ENCODE results near the gene MMP24OS. TPM values are rescaled to one million over a fixed set of nuclear protein-coding genes. Genes with fewer than 3 reads are reported as not detected.

MMP24OS gene
- total and polyA plus RNA-seq, 10 donors, result 18.6 to 68.6 (median 39.6) TPM

DNA sequence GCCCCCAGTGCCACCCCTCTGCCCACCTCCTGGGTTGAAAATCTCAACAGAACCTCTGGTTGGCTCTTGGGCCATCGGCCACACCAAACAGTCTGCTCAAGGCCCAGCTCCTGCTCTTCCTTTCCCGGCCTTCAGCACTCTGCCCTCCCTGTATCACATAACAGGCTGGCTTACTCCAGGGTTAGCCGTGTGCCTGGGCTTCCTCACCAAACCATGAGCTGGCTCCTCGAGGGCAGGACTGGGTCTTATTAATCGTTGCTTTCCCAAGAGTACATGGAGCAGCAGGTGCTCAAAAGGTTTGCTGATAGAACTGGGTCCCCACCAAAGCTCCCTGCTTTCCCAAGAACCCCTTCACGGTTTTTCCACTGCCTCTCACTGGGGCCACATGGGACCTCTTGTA is 27.0 kb upstream of the MMP24OS start:
- intact Hi-C loops (cut with DNase I; ENCODE audit: low total_unique reads), result loop anchor here (5.0 kb wide), 1 partner anchor 142 kb away; no protein-coding TSS in a partner anchor
- 84 to 95% (median 89%) methylated on average over 6 of the region's 6 CpGs for WGBS, 5 donors
- TF ChIP-seq POLR2A (IDR thresholded peaks at IDR 0.05) (no peak), POLR2AphosphoS5 (IDR thresholded peaks at IDR 0.05) (no peak)
- TF ChIP-seq, protein P1, sequence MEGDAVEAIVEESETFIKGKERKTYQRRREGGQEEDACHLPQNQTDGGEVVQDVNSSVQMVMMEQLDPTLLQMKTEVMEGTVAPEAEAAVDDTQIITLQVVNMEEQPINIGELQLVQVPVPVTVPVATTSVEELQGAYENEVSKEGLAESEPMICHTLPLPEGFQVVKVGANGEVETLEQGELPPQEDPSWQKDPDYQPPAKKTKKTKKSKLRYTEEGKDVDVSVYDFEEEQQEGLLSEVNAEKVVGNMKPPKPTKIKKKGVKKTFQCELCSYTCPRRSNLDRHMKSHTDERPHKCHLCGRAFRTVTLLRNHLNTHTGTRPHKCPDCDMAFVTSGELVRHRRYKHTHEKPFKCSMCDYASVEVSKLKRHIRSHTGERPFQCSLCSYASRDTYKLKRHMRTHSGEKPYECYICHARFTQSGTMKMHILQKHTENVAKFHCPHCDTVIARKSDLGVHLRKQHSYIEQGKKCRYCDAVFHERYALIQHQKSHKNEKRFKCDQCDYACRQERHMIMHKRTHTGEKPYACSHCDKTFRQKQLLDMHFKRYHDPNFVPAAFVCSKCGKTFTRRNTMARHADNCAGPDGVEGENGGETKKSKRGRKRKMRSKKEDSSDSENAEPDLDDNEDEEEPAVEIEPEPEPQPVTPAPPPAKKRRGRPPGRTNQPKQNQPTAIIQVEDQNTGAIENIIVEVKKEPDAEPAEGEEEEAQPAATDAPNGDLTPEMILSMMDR (IDR thresholded peaks at IDR 0.05 in 8 of 11, conservative IDR thresholded peaks at IDR 0.05 in 3 of 11), result no peak
- Histone ChIP-seq H3K36me3 (peaks cover 0 to 61% (median 6%) of the 10 kb centered on the region in 6 donors), H3K9me3 (no peaks in the 10 kb centered on the region), H3K4me3 (no peak overlapping the region), H3K27ac (no peak overlapping the region), H3K4me1 (peaks cover 0 to 13% (median 7%) of the 10 kb centered on the region in 6 donors), H3K27me3 (replicated peaks in 1 of 7) (no peaks in the 10 kb centered on the region)
- DNase-seq, result no peak

DNA sequence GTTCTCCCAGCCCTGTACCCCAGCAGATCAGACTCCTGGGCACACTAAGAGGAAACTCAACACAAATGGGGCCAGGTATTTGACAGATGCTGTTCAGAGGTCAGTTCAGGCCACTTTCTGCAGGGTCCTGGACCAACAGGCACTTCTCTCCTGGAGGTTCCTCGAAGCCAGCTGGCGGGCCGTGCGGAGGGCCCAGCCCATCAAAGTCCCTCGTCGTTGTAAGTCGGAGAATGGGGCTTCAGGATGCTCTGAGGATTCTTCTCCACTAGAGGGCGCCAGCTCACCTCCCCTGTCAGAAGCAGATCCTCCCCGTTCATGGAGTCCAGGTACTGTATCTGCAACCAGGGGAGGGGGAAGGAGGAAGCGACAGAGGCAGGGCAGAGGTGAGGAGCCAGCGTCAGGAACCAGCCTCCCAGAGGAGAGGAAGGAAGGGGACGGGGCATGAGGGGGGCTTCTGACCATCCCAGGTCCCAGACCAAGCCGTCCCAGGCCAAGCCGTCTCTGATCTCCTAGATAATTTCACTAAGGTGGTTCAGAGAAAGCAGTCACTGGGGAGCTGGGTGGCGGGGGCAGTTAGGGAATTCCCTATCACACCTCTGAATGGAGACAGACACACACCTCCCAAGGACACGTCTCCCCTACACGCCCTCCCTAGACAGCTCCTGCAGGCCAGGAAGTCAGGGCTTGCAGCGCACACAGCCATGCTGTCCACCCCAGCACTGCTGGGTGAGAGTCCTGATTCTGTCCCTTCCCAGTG is 26.0 kb upstream of the MMP24OS start:
- WGBS, 5 donors, result 22 to 56% (median 31%) methylated on average over 9 to 18 of the region's 18 CpGs
- H3K27ac ChIP-seq, result no peak overlapping the region
- no peaks in the 10 kb centered on the region for H3K9me3 ChIP-seq
- peaks cover 0 to 51% (median 5%) of the 10 kb centered on the region in 6 donors for H3K36me3 ChIP-seq
- DNase-seq, result peak; percentile 89
- peaks cover 0 to 13% (median 7%) of the 10 kb centered on the region in 6 donors for H3K4me1 ChIP-seq
- no peak overlapping the region for H3K4me3 ChIP-seq
- H3K27me3 ChIP-seq (replicated peaks in 1 of 7), result no peaks in the 10 kb centered on the region
- TF ChIP-seq, protein P1 (IDR thresholded peaks at IDR 0.05 in 8 of 11, conservative IDR thresholded peaks at IDR 0.05 in 3 of 11), result peak; percentile 77 to 96 (median 90)
- TF ChIP-seq POLR2A (IDR thresholded peaks at IDR 0.05), result no peak
- intact Hi-C loops (cut with DNase I; ENCODE audit: low total_unique reads), result loop anchor here (5.0 kb wide), 1 partner anchor 143 kb away; no protein-coding TSS in a partner anchor

GRCh38 chr20:35303382-35303734 is 25.4 kb upstream of the MMP24OS start:
- intact Hi-C loops (cut with DNase I; ENCODE audit: low total_unique reads), result loop anchor here (5.0 kb wide), 1 partner anchor 144 kb away; no protein-coding TSS in a partner anchor
- peaks cover 0 to 45% (median 4%) of the 10 kb centered on the region in 6 donors for H3K36me3 ChIP-seq
- H3K4me3 ChIP-seq, result no peak overlapping the region
- H3K27ac ChIP-seq, result no peak overlapping the region
- 71 to 86% (median 80%) methylated on average over 11 of the region's 11 CpGs for WGBS, 5 donors
- no peak for DNase-seq
- peaks cover 0 to 13% (median 7%) of the 10 kb centered on the region in 6 donors for H3K4me1 ChIP-seq
- H3K9me3 ChIP-seq, result no peaks in the 10 kb centered on the region
- H3K27me3 ChIP-seq (replicated peaks in 1 of 7), result no peaks in the 10 kb centered on the region
- TF ChIP-seq POLR2AphosphoS5 (IDR thresholded peaks at IDR 0.05) (no peak), POLR2A (IDR thresholded peaks at IDR 0.05) (no peak)
- TF ChIP-seq, protein P1 (IDR thresholded peaks at IDR 0.05 in 8 of 11, conservative IDR thresholded peaks at IDR 0.05 in 3 of 11), result no peak
